ENCODE measurements around the gene CZIB.

Gene CZIB

DNA sequence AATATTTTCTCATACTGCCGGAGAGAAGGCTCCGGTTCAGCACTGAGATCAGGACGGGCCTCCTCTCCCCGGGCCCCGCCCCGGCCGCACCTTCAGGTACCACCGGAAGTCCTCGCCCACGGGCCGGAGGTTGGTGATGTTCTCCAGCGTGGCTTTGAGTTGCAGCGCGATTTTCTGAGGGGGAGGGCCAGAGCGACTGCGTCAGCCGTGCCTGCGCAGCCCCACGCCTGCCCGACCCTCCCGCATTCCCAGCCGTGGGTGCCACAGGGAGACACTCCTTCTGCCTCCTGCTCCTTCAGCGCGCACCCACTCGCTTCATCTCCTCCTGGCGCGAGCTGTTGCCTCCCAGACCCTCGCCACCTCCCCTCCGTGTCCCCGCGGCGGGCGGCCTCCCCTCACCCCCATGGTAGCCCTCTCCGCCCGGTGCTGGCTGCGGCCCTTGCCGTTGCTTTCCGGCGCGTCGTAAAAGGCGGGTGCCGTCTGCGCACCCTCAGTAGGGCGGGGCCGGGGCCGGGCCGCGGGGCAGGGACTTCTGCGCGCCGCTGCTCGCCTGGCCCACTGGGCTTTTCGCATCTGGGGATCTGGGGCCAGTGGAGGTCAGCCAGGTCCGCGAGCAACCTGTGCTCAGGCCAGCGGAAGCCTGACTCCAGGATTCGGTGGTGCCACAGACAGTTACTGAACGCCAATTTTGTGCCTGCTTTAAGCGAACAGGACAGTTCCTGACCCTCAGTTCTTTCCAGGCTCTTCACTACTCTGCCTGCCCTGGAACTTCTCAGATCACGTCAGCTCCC is at the start of gene CZIB:
TSS of gene CZIB (minus strand) at position 464 of the 791 bp plus-strand sequence. CDS start at position 405, 59 bp downstream.
- H3K36me3 ChIP-seq, result no peaks in the 10 kb centered on the region
- no peaks in the 10 kb centered on the region for H3K9me3 ChIP-seq
- peak within 1 kb of the TSS; percentile 80 to 95 for H3K4me3 ChIP-seq (ENCODE audit: low read depth in 1 of 2, low read length in 1 of 2)
- H3K4me1 ChIP-seq (ENCODE audit: control insufficient read depth in 1 of 2, insufficient read depth in 1 of 2, low read depth in 1 of 2, low read length in 1 of 2), result peaks cover 29 to 30% of the 10 kb centered on the region in 2 experiments
- no peaks in the 10 kb centered on the region for H3K27me3 ChIP-seq
- TF ChIP-seq, protein P1, sequence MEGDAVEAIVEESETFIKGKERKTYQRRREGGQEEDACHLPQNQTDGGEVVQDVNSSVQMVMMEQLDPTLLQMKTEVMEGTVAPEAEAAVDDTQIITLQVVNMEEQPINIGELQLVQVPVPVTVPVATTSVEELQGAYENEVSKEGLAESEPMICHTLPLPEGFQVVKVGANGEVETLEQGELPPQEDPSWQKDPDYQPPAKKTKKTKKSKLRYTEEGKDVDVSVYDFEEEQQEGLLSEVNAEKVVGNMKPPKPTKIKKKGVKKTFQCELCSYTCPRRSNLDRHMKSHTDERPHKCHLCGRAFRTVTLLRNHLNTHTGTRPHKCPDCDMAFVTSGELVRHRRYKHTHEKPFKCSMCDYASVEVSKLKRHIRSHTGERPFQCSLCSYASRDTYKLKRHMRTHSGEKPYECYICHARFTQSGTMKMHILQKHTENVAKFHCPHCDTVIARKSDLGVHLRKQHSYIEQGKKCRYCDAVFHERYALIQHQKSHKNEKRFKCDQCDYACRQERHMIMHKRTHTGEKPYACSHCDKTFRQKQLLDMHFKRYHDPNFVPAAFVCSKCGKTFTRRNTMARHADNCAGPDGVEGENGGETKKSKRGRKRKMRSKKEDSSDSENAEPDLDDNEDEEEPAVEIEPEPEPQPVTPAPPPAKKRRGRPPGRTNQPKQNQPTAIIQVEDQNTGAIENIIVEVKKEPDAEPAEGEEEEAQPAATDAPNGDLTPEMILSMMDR (IDR thresholded peaks at IDR 0.05), result peak; percentile 28
- H3K27ac ChIP-seq, result peak within 1 kb of the TSS; percentile 80

DNA sequence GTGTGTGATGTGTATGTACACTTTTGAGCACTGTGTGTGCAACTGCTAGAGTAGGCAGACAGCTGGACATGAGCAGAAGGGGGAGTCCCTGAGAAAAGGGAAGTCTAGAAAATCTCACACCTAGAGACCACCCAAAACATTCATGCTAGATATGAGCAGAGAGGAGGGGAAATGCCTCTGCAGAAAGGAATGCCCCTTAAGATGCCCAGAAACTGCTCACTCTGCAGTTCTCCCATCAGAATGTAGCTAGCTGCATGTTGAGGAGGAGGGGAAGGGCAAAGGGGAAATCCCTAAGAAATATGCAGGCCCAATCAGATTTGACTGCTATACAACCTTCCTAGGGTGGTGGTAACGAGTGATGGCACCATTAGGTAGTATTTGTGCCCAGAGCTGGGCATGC is 49.7 kb upstream of the CZIB start:
- no peaks in the 10 kb centered on the region for H3K27me3 ChIP-seq
- peaks cover 5 to 10% of the 10 kb centered on the region in 2 experiments for H3K4me1 ChIP-seq (ENCODE audit: control insufficient read depth in 1 of 2, insufficient read depth in 1 of 2, low read depth in 1 of 2, low read length in 1 of 2)
- no peak overlapping the region for H3K4me3 ChIP-seq (ENCODE audit: low read depth in 1 of 2, low read length in 1 of 2)
- no peak overlapping the region for H3K27ac ChIP-seq
- TF ChIP-seq, protein P1 (IDR thresholded peaks at IDR 0.05), result no peak
- H3K9me3 ChIP-seq, result no peaks in the 10 kb centered on the region
- H3K36me3 ChIP-seq, result no peaks in the 10 kb centered on the region

- TF ChIP-seq, protein P1 (IDR thresholded peaks at IDR 0.05), result no peak
Observed at GRCh38 chr1:53267761-53268160, 47.3 kb upstream of the CZIB start.

DNA sequence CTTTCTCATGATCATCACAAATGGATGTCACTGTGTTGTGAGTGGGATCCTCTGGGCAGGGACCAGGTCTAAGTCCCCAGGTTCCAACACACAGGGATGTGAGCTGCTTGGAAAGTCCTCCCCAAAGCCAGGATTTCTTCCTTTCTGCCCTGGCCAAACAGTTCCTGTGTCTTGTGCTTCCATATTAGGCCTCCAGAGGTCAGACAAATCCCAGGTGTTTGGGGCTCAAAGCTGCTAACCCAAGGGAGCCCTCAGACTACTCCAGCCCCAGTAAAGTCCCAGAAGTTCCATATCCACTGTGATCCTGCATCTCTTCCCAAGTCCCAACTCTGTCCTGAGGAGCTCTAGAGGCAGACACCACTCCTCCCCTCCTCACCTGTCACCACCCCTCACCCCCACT is 45.6 kb upstream of the CZIB start:
- no peak overlapping the region for H3K4me3 ChIP-seq (ENCODE audit: low read depth in 1 of 2, low read length in 1 of 2)
- H3K9me3 ChIP-seq, result no peaks in the 10 kb centered on the region
- H3K27ac ChIP-seq, result no peak overlapping the region
- H3K4me1 ChIP-seq (ENCODE audit: control insufficient read depth in 1 of 2, insufficient read depth in 1 of 2, low read depth in 1 of 2, low read length in 1 of 2), result no peaks in the 10 kb centered on the region
- no peaks in the 10 kb centered on the region for H3K27me3 ChIP-seq
- TF ChIP-seq, protein P1 (IDR thresholded peaks at IDR 0.05), result no peak
- no peaks in the 10 kb centered on the region for H3K36me3 ChIP-seq

More at GRCh38 chr1:53267761-53268160, 47.3 kb upstream of the CZIB start:
- no peak overlapping the region for H3K4me3 ChIP-seq (ENCODE audit: low read depth in 1 of 2, low read length in 1 of 2)
- no peak overlapping the region for H3K27ac ChIP-seq
- H3K27me3 ChIP-seq, result no peaks in the 10 kb centered on the region
- no peaks in the 10 kb centered on the region for H3K36me3 ChIP-seq
- H3K4me1 ChIP-seq (ENCODE audit: control insufficient read depth in 1 of 2, insufficient read depth in 1 of 2, low read depth in 1 of 2, low read length in 1 of 2), result no peaks in the 10 kb centered on the region
- no peaks in the 10 kb centered on the region for H3K9me3 ChIP-seq

DNA sequence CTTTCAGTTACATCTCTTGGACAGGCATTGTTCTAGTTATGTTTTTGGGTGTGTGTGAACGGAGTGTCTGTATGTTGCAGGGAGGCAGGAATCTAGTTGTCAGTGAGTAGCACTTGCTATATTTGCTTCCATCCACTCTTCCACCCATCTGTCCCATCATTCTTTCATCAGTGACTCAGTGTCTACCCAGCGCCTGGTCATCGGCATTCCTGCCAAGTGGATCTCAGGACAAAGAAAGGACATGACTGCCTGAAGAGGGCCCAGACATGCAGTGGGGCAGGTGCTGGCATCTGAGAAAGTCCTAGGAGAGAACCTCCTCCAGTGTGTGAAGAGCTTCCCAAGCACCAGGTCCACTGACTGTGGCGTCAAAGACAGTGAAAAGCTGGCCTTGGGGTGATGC is 45.1 kb upstream of the CZIB start:
- TF ChIP-seq, protein P1 (IDR thresholded peaks at IDR 0.05), result no peak
- Histone ChIP-seq H3K36me3 (no peaks in the 10 kb centered on the region), H3K27me3 (no peaks in the 10 kb centered on the region), H3K9me3 (no peaks in the 10 kb centered on the region), H3K4me3 (ENCODE audit: low read depth in 1 of 2, low read length in 1 of 2) (no peak overlapping the region), H3K4me1 (ENCODE audit: control insufficient read depth in 1 of 2, insufficient read depth in 1 of 2, low read depth in 1 of 2, low read length in 1 of 2) (no peaks in the 10 kb centered on the region), H3K27ac (no peak overlapping the region)

Data from neutrophil (primary cell).